HG02973 (cell line): ENCODE data around the gene MGME1.
"Not testable (repeated sequence)": the region's sequence is repeated elsewhere in the genome, so short reads cannot be mapped to it uniquely, and the experiment has no call there.

Experiments
- ATAC-seq: cut with Tn5 transposase; IDR thresholded peaks from one replicate; pipeline ENCODE4 v1.9.1; 2021; ENCODE audit warnings: moderate library complexity; ENCODE audit not compliant: unreplicated experiment

MGME1 gene

GRCh38 chr20:18018100-18018499 is 49.3 kb downstream of the MGME1 start:
- ATAC-seq: no peak

- ATAC-seq: no peak
Observed at GRCh38 chr20:18019068-18019467, 50.2 kb downstream of the MGME1 start.

- no peak for ATAC-seq
Observed at GRCh38 chr20:18020931-18021330, 52.1 kb downstream of the MGME1 start.

GRCh38 chr20:18024606-18025127 is 55.8 kb downstream of the MGME1 start:
- ATAC-seq: no peak

GRCh38 chr20:18027011-18027410 is 58.2 kb downstream of the MGME1 start:
- not testable (repeated sequence) for ATAC-seq

- ATAC-seq: no peak
Observed at GRCh38 chr20:18030020-18030419, 61.2 kb downstream of the MGME1 start.

GRCh38 chr20:18031050-18031449 is 62.2 kb downstream of the MGME1 start:
- ATAC-seq: no peak

- ATAC-seq: no peak
Observed at GRCh38 chr20:18031888-18032509, 63.2 kb downstream of the MGME1 start.

GRCh38 chr20:18032977-18033892 is 64.4 kb downstream of the MGME1 start:
- ATAC-seq: no peak

GRCh38 chr20:18034039-18034438 is 65.2 kb downstream of the MGME1 start:
- no peak for ATAC-seq

- no peak for ATAC-seq
Observed at GRCh38 chr20:18039063-18039462, 70.2 kb downstream of the MGME1 start.
